ENCODE results near the gene TDRD3. TPM values are rescaled to one million over a fixed set of nuclear protein-coding genes. Genes with fewer than 3 reads are reported as not detected.

Gene TDRD3
- total and polyA plus RNA-seq, 4 donors: 3.6 to 15.8 (median 6.2) TPM

DNA sequence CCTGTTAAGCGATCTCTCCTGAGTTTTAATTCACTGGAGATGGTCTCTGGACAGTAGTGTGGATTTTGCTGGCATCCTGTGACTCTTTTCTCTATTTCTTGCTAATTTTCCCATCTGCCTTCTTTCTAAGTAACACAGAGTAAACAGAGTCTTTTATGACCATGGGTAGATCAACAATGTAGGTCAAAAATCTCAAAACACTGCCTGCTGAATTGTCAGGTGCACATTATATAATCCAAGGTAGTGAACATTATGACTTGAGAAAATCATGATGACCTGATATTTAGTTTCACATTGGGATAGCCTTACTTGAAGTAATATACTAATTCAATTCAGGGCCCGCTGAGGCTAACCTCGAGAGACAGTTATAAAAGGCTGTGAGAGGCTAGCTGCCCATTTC lies 180.7 kb downstream of the TDRD3 start:
- no peak overlapping the region for H3K9ac ChIP-seq (ENCODE audit: low read depth in 1 of 2, low read length in 2 of 2)
- no peak overlapping the region for H3K27ac ChIP-seq (ENCODE audit: low read depth in 1 of 2, low read length in 2 of 2)
- peaks cover 0 to 3% (median 0%) of the 10 kb centered on the region in 4 donors for H3K36me3 ChIP-seq (ENCODE audit: control insufficient read depth in 4 of 4, insufficient read depth in 3 of 4, low read depth in 1 of 4, low read length in 3 of 4)
- H3K4me3 ChIP-seq (ENCODE audit: low read depth in 1 of 3, low read length in 3 of 3): no peak overlapping the region
- TF ChIP-seq HNF4A (conservative IDR thresholded peaks at IDR 0.05) (no peak), REST (IDR thresholded peaks at IDR 0.05) (no peak), GABPA (IDR thresholded peaks at IDR 0.05 in 1 of 2, conservative IDR thresholded peaks at IDR 0.05 in 1 of 2) (no peak), NR2F2 (IDR thresholded peaks at IDR 0.05) (no peak), FOXA2 (IDR thresholded peaks at IDR 0.05) (no peak), FOXA1 (IDR thresholded peaks at IDR 0.05) (no peak), RXRA (IDR thresholded peaks at IDR 0.05) (no peak), JUND (IDR thresholded peaks at IDR 0.05) (no peak), ATF3 (IDR thresholded peaks at IDR 0.05) (no peak)
- TF ChIP-seq, protein P1, sequence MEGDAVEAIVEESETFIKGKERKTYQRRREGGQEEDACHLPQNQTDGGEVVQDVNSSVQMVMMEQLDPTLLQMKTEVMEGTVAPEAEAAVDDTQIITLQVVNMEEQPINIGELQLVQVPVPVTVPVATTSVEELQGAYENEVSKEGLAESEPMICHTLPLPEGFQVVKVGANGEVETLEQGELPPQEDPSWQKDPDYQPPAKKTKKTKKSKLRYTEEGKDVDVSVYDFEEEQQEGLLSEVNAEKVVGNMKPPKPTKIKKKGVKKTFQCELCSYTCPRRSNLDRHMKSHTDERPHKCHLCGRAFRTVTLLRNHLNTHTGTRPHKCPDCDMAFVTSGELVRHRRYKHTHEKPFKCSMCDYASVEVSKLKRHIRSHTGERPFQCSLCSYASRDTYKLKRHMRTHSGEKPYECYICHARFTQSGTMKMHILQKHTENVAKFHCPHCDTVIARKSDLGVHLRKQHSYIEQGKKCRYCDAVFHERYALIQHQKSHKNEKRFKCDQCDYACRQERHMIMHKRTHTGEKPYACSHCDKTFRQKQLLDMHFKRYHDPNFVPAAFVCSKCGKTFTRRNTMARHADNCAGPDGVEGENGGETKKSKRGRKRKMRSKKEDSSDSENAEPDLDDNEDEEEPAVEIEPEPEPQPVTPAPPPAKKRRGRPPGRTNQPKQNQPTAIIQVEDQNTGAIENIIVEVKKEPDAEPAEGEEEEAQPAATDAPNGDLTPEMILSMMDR (IDR thresholded peaks at IDR 0.05; ENCODE audit: low read depth, low read length, missing input control): no peak
- DNase-seq (ENCODE audit: low spot score): no peak
- 86% methylated on average over 3 of the region's 3 CpGs for WGBS
- no peaks in the 10 kb centered on the region for H3K27me3 ChIP-seq (ENCODE audit: control insufficient read depth in 4 of 4, insufficient read depth in 4 of 4, low read length in 3 of 4)
- H3K4me1 ChIP-seq (ENCODE audit: control insufficient read depth in 4 of 4, insufficient read depth in 4 of 4, low read length in 3 of 4): no peaks in the 10 kb centered on the region
- no peaks in the 10 kb centered on the region for H3K9me3 ChIP-seq (ENCODE audit: control insufficient read depth in 4 of 4, low read length in 3 of 4)

- 66% methylated on average over 9 of the region's 9 CpGs for WGBS
- DNase-seq (ENCODE audit: low spot score): no peak
- no peak overlapping the region for H3K9ac ChIP-seq (ENCODE audit: low read depth in 1 of 2, low read length in 2 of 2)
- no peaks in the 10 kb centered on the region for H3K4me1 ChIP-seq (ENCODE audit: control insufficient read depth in 4 of 4, insufficient read depth in 4 of 4, low read length in 3 of 4)
- H3K9me3 ChIP-seq (ENCODE audit: control insufficient read depth in 4 of 4, low read length in 3 of 4): no peaks in the 10 kb centered on the region
- TF ChIP-seq SP1 (IDR thresholded peaks at IDR 0.05): no peak
- no peak for TF ChIP-seq ATF3 (IDR thresholded peaks at IDR 0.05)
- no peak for TF ChIP-seq ZBTB33 (IDR thresholded peaks at IDR 0.05)
- TF ChIP-seq TAF1 (conservative IDR thresholded peaks at IDR 0.05): no peak
- no peak for TF ChIP-seq GABPA (IDR thresholded peaks at IDR 0.05 in 1 of 2, conservative IDR thresholded peaks at IDR 0.05 in 1 of 2)
- no peak for TF ChIP-seq MAX (IDR thresholded peaks at IDR 0.05)
- no peak for TF ChIP-seq FOXA2 (IDR thresholded peaks at IDR 0.05)
- H3K4me3 ChIP-seq (ENCODE audit: low read depth in 1 of 3, low read length in 3 of 3): no peak overlapping the region
- no peak overlapping the region for H3K27ac ChIP-seq (ENCODE audit: low read depth in 1 of 2, low read length in 2 of 2)
- H3K36me3 ChIP-seq (ENCODE audit: control insufficient read depth in 4 of 4, insufficient read depth in 3 of 4, low read depth in 1 of 4, low read length in 3 of 4): no peaks in the 10 kb centered on the region
- no peaks in the 10 kb centered on the region for H3K27me3 ChIP-seq (ENCODE audit: control insufficient read depth in 4 of 4, insufficient read depth in 4 of 4, low read length in 3 of 4)
Observed at GRCh38 chr13:60583196-60583888, 186.3 kb downstream of the TDRD3 start.

All from liver (tissue), 9 donors.